ENCODE results near the gene CTDSPL. TPM values are rescaled to one million over a fixed set of nuclear protein-coding genes. Genes with fewer than 3 reads are reported as not detected.

CTDSPL gene
- total and polyA plus RNA-seq, 2 of the 13 experiments (the other 11 are each of a cell fraction or from before 2014, with no cell fraction given): 26.1 to 142 TPM

- TF ChIP-seq HOXD1 (CRISPR knock-in tag; IDR thresholded peaks at IDR 0.05) (no peak), NRL (CRISPR knock-in tag; IDR thresholded peaks at IDR 0.05; ENCODE audit: borderline replicate concordance) (no peak), ZKSCAN1 (IDR thresholded peaks at IDR 0.05; ENCODE audit: low read length) (no peak), ZBTB1 (CRISPR knock-in tag; IDR thresholded peaks at IDR 0.05; ENCODE audit: borderline replicate concordance) (no peak), DPF2 (CRISPR knock-in tag; IDR thresholded peaks at IDR 0.05; ENCODE audit: borderline replicate concordance, low read depth) (peak; percentile 58; the same call in 1 of the 2 replicates), TOE1 (CRISPR knock-in tag; IDR thresholded peaks at IDR 0.05) (no peak), KDM2A (CRISPR knock-in tag; IDR thresholded peaks at IDR 0.05; ENCODE audit: borderline replicate concordance, low read depth) (0 out of 2 replicates have a peak, but pooled peaks have one; percentile 33), PPARG (CRISPR knock-in tag; conservative IDR thresholded peaks at IDR 0.05) (peak; percentile 72), ZNF282 (IDR thresholded peaks at IDR 0.05; ENCODE audit: partially characterized antibody) (no peak), ATF4 (CRISPR knock-in tag; IDR thresholded peaks at IDR 0.05) (no peak), NR2F6 (IDR thresholded peaks at IDR 0.05) (peak; percentile 85), NR2F6 (CRISPR knock-in tag; IDR thresholded peaks at IDR 0.05) (peak; percentile 96), SNAI1 (CRISPR knock-in tag; IDR thresholded peaks at IDR 0.05; ENCODE audit: borderline replicate concordance) (no peak), DMTF1 (CRISPR knock-in tag; IDR thresholded peaks at IDR 0.05) (no peak), POGK (CRISPR knock-in tag; conservative IDR thresholded peaks at IDR 0.05) (no peak), ZNF546 (CRISPR knock-in tag; conservative IDR thresholded peaks at IDR 0.05) (no peak), NFE2 (CRISPR knock-in tag; IDR thresholded peaks at IDR 0.05) (0 out of 2 replicates have a peak, but pooled peaks have one; percentile 30), REPIN1 (CRISPR knock-in tag; IDR thresholded peaks at IDR 0.05; ENCODE audit: borderline replicate concordance, low read depth) (no peak), CREM (IDR thresholded peaks at IDR 0.05) (no peak), CREM (CRISPR knock-in tag; IDR thresholded peaks at IDR 0.05) (no peak), KMT2A (CRISPR knock-in tag; IDR thresholded peaks at IDR 0.05) (peak; percentile 71), CEBPG (CRISPR knock-in tag; IDR thresholded peaks at IDR 0.05) (peak; percentile 86), ZNF703 (CRISPR knock-in tag; IDR thresholded peaks at IDR 0.05; ENCODE audit: borderline replicate concordance) (no peak), BCL3 (CRISPR knock-in tag; IDR thresholded peaks at IDR 0.05) (no peak)
Observed at GRCh38 chr3:37892927-37893600, 31.4 kb downstream of the CTDSPL start (continued).

All from HepG2 (cell line).